ENCODE data around the gene MGAT5. TPM values are rescaled to one million over a fixed set of nuclear protein-coding genes. Genes with fewer than 3 reads are reported as not detected.
A peak's percentile ranks its signal among the peaks of the same experiment; 100 is the strongest.

Gene MGAT5
- total RNA-seq, 1 donor from 2014 or later, result 54.4 TPM

GRCh38 chr2:134249755-134250154, 4.1 kb upstream of the MGAT5 start:
- Histone ChIP-seq H3K27ac (no peak overlapping the region), H3K9me3 (no peaks in the 10 kb centered on the region), H3K27me3 (no peaks in the 10 kb centered on the region), H3K4me3 (no peak overlapping the region), H3K36me3 (no peaks in the 10 kb centered on the region), H3K4me1 (peaks cover 38% of the 10 kb centered on the region)
- no peak for TF ChIP-seq CTCF (IDR thresholded peaks at IDR 0.05)
- intact Hi-C loops (cut with DNase I), result no loop called here
- no peak for ATAC-seq
- DNase-seq, result no peak

- no peaks in the 10 kb centered on the region for H3K27me3 ChIP-seq
- ATAC-seq (no peak), DNase-seq (no peak)
- no peak for TF ChIP-seq CTCF (IDR thresholded peaks at IDR 0.05)
- peaks cover 30% of the 10 kb centered on the region for H3K4me1 ChIP-seq
- H3K36me3 ChIP-seq, result no peaks in the 10 kb centered on the region
- intact Hi-C loops (cut with DNase I), result no loop called here
- no peak overlapping the region for H3K4me3 ChIP-seq
- H3K9me3 ChIP-seq, result no peaks in the 10 kb centered on the region
- H3K27ac ChIP-seq, result no peak overlapping the region
Observed at GRCh38 chr2:134250840-134251461, 2.9 kb upstream of the MGAT5 start.

GRCh38 chr2:134252092-134252750, 1.7 kb upstream of the MGAT5 start:
- H3K27ac ChIP-seq, result no peak overlapping the region
- ATAC-seq, result peak; percentile 35
- H3K4me3 ChIP-seq, result no peak overlapping the region
- peaks cover 21% of the 10 kb centered on the region for H3K4me1 ChIP-seq
- H3K27me3 ChIP-seq, result no peaks in the 10 kb centered on the region
- H3K36me3 ChIP-seq, result no peaks in the 10 kb centered on the region
- no peak for DNase-seq
- TF ChIP-seq CTCF (IDR thresholded peaks at IDR 0.05), result no peak
- intact Hi-C loops (cut with DNase I), result no loop called here
- H3K9me3 ChIP-seq, result no peaks in the 10 kb centered on the region

- peaks cover 21% of the 10 kb centered on the region for H3K4me1 ChIP-seq
- ATAC-seq (no peak), DNase-seq (no peak)
- no peaks in the 10 kb centered on the region for H3K27me3 ChIP-seq
- intact Hi-C loops (cut with DNase I), result no loop called here
- H3K9me3 ChIP-seq, result no peaks in the 10 kb centered on the region
- no peak overlapping the region for H3K27ac ChIP-seq
- no peak for TF ChIP-seq CTCF (IDR thresholded peaks at IDR 0.05)
- H3K36me3 ChIP-seq, result no peaks in the 10 kb centered on the region
- H3K4me3 ChIP-seq, result no peak overlapping the region
Observed at GRCh38 chr2:134253117-134253704, 661 bp upstream of the MGAT5 start.

- Histone ChIP-seq H3K4me1 (peaks cover 32% of the 10 kb centered on the region), H3K27me3 (no peaks in the 10 kb centered on the region), H3K9me3 (no peaks in the 10 kb centered on the region), H3K27ac (no peak overlapping the region), H3K36me3 (no peaks in the 10 kb centered on the region), H3K4me3 (no peak overlapping the region)
- ATAC-seq, result no peak
- intact Hi-C loops (cut with DNase I), result no loop called here
- no peak for DNase-seq
- TF ChIP-seq CTCF (IDR thresholded peaks at IDR 0.05), result no peak
Observed at GRCh38 chr2:134254824-134255223, 952 bp downstream of the MGAT5 start.

Measured in upper lobe of right lung (tissue), 1 donor.